DMS153 treated with DMSO at 0.1 percent for 48 hours (cell line): ENCODE data around the gene OVOL1.

Source experiments
- DNase-seq: peaks from one replicate; lab custom pipeline; 2025; ENCODE audit not compliant: unreplicated experiment; lab: John Stamatoyannopoulos, UW

Gene OVOL1

GRCh38 chr11:65790902-65791650 is 4.2 kb downstream of the OVOL1 start:
- DNase-seq: no peak

DNA sequence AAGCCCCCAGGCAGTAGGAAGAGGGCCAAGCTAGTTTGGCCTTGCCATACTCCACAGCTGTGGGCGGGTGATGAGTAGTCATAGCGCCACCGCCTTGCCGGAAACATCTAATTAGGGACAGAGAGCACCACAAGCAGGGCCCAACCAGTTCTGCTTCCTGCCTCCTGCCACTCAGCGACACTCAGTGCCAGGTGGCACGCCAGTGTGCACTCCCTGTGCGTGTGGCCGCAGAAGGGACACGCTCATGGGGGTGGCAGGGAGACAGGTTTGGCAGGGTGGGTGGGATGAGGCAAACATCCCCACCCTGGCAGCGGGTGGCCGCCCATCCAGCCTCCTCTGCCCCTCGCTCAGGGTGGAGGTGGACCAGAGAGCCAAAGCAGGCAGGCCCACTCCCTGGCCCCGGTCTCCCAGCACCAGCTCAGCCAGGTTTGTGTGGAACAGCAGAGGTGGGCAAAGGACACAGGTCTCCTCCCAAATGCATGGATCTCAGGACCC is 4.9 kb downstream of the OVOL1 start:
- DNase-seq: peak; percentile 70

DNA sequence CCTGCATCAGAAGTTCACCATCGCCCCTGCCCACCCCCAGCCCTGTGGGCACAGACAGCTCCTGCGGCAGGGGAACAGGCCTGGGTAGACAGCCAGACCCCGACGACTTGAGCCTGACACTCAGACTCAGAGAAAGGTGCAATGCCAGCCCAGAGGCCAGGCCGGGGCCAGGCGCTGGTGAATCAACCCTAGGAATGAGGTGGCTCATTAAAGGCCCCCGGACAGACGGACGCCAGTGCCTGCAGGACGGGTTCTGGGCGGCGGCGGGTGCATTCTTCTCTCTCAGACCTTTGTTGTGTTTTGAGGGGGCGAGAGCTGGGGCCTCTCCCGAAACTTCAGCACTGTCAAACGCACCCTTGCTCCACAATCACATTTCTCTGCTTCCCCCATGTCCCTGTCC is 5.6 kb downstream of the OVOL1 start:
- DNase-seq: no peak

GRCh38 chr11:65793144-65793581 is 6.3 kb downstream of the OVOL1 start:
- DNase-seq: peak; percentile 68

DNA sequence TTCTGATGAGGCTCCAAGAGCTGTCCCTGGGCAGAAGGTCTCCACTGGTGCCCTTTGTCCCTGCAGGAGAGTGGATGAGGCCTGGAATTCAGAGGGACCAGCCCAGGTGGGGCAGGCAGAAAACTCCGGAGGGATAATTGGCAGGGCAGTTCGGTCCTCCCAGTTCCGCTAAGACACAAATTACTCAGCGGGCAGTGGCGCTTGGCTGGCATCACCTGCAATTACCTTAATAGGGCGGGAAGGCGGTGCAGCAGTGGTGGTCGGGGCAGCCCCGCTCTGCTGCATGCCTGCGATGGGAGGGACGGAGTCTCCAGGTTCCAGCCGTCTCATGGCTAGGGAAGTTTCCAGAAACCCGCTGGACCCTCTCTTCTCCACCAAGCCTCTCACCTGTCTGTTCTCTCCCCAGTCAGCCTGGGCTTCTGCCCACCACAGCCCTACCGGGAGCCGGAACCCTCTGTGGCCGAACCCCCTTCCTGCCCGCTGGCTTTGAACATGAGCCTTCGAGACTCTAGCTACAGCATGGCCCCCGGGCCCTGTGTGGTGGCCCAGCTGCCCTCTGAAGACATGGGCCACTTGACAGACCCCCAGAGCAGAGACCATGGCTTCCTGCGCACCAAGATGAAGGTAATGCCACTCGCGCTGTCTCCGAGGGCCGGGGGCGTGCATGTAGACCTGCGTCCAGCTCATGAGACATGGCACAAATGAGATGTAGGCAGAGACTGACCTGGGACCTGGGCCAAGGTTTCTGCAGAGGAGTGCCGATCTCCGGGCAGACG is 7.0 kb downstream of the OVOL1 start:
- no peak for DNase-seq

GRCh38 chr11:65794570-65795510 is 8.0 kb downstream of the OVOL1 start:
- no peak for DNase-seq

- DNase-seq: no peak
Measured at GRCh38 chr11:65796726-65797601, 10.1 kb downstream of the OVOL1 start.

- DNase-seq: no peak
Measured at GRCh38 chr11:65797711-65798110, 10.8 kb downstream of the OVOL1 start.

DNA sequence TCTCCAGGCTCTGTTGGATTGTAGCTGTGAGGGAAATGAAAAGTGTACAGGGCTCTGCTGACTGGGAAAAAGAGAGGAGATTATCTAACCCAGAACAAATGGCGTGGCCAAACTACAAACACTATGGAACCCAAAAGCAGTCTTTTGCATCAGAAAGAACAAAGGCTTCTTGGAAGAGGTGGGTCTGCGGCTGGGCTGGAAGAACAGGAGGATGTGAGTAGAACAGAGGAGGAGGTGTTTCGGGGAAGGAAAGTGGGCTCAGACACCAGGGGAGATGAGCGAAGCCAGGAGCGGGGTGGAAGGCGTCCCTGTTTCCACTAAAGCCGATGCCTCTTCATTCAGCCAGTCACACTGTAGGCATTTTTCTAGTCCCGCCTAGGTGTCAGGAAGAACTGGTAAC is 12.0 kb downstream of the OVOL1 start:
- DNase-seq: no peak

- DNase-seq: no peak
Measured at GRCh38 chr11:65801153-65801987, 14.5 kb downstream of the OVOL1 start.

GRCh38 chr11:65802841-65803240 is 16.0 kb downstream of the OVOL1 start:
- no peak for DNase-seq

DNA sequence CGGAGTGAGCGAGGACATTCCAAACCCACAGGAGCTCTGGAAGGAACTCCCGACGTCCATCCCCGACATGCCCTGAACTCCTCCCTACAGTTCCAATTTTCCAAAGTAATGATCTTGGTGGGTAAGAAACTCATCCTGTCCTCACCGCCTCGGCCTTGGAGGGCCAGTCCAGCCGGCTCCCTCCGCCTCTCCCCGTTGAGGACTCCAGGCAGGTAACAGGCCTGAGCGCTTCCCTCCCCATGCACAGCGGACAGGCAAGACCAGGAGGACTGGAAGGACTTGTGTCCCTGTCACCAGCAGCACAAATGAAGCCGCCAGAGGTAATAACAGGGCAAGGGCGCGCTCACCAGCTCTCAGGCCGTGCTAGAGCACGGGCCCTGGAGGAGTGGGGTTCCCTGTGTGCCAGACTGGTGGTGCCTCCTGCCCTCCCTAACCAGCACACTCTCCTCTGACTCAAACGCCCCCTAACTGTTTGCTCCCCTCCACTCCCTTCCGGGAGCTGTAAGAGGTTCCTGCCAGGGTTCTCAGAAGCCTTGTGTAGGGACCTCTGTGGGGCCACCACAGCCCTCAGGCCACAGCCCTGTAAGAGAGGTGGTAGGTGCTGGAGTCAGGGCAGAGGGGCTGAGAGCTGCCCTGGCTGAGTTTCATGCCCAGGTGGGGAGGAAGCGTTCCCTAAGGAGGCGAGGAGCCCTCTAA is 17.1 kb downstream of the OVOL1 start:
- DNase-seq: no peak

GRCh38 chr11:65806979-65807378 is 20.1 kb downstream of the OVOL1 start:
- no peak for DNase-seq

DNA sequence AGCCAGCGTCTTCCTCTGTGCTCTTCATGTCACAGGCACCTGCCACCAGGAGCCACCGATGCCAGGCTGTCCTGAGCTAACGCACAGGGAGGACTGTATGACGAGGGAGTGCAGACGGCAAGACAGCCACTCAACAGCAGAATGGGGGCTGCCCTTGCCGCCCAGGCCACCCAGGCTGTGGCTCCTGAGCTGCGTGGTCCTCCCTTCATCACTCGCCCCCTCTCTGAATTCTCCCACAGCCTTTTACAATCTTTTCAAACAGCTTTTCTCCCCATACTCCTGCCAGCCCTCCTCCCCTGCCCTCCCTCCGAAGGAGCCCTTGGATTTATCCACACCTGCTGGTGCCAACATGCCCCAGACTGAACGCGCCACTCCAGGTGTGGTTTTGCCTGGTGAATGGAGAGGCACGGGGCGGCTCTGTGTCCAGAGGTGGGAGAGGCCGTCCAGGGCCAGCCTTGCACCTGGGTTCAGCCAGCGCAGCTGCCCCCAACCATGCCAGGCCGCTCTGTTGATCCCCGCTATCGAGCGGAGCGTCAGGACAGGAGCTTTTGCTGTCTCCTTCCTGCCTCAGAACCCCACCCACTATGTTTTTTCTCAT is 22.0 kb downstream of the OVOL1 start:
- no peak for DNase-seq

- no peak for DNase-seq
Measured at GRCh38 chr11:65809496-65809895, 22.6 kb downstream of the OVOL1 start.

DNA sequence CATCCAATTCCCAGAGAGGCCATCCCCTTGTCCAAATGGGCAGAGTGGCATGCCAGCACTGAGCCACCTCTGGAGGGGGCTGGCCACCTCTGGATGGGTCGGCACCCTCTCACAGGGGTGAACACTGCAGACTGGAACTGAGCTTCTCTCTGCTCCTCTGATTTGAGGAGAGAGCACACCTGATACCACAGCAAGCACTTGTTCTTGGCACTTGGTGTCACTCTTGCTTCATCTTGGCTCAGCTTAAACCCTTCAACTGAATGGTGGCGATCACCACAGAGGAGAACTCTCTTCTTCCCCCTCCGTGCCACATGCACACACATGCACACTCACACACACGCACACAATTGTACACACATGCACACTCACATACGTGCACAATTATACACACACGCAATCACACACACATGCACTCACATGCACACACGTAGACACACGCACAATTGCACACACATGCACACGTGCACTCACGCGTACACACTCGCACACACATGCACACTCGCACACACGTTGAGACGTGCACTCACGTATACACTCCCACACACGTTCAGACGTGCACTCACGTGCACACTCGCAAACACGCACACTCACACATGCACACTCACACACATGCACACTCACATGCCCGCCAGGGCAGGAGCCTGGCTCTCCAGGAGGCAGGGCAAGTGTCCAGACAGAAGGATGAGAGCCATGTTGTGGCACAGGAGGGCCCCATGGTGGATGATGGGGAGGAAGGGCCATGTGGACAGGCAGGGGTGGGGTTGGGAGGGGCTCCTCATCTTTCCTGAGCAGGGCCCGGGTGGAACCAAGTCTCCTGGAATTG is 23.4 kb downstream of the OVOL1 start:
- DNase-seq: no peak

- no peak for DNase-seq
Measured at GRCh38 chr11:65811764-65812475, 25.1 kb downstream of the OVOL1 start.
